A549 (cell line): Measurements from ENCODE around the gene SOHLH2. TPM values are rescaled to one million over a fixed set of nuclear protein-coding genes. Genes with fewer than 3 reads are reported as not detected.

Source experiments
- ATAC-seq, 2 experiments: fragments of 200-7000 bp in 1 of 2; fragments of >200 bp in 1 of 2; cut with Nextera tagmentation in 1 of 2; cut with Tn5 transposase in 1 of 2; 3 replicates each; pipeline versions ENCODE4 v1.8.0 to v1.9.1; 2018 to 2020; ENCODE audit warnings: mild to moderate bottlenecking in 1 of 2, moderate library complexity in 1 of 2
- CTCF ChIA-PET: fragments of 300-600 bp; sonication (Branson Sonifier 250); formaldehyde crosslinking; extraction: SDS; loops from one replicate; lab custom pipeline; 2021; ENCODE audit warnings: antibody characterized with exemption, inconsistent platforms; lab: Yijun Ruan, JAX
- POLR2A ChIA-PET: fragments of 350-600 bp; formaldehyde crosslinking; extraction: SDS; loops from one replicate; lab custom pipeline; 2021; ENCODE audit warnings: antibody characterized with exemption, inconsistent platforms; lab: Yijun Ruan, JAX
- DNase-seq, 2 experiments: peaks; one replicate each; pipeline versions ENCODE4 v3.0.0 to v3.0.0-alpha.2; 2011 to 2016; ENCODE audit warnings: low read depth in 1 of 2, low spot score in 1 of 2
- FAIRE-seq: peaks from 2 replicates; lab custom pipeline; 2011; peaks lifted over from hg19 to GRCh38; lab: Jason Lieb, UNC
- H3K27ac ChIP-seq, 2 experiments: fragments of >200 bp; sonication (Bioruptor Twin); formaldehyde crosslinking; 3 replicates each; pipeline ENCODE4 v1.5.1; 2016 to 2017
- H3K4me1 ChIP-seq: fragments of >200 bp; sonication (Bioruptor Twin); formaldehyde crosslinking; 3 replicates; pipeline ENCODE4 v1.6.1; 2016
- H3K4me2 ChIP-seq: fragments of >200 bp; sonication (Bioruptor Twin); formaldehyde crosslinking; 3 replicates; pipeline ENCODE4 v1.6.1; 2016
- H3K4me3 ChIP-seq: fragments of >200 bp; sonication (Bioruptor Twin); formaldehyde crosslinking; 3 replicates; pipeline ENCODE4 v1.5.1; 2016
- H3K9me3 ChIP-seq: fragments of >200 bp; sonication (Bioruptor Twin); formaldehyde crosslinking; 3 replicates; pipeline ENCODE4 v1.6.1; 2016
- BHLHE40 ChIP-seq: IDR thresholded peaks from 2 replicates; pipeline ENCODE4 v1.6.1; 2012; ENCODE audit warnings: low read depth, low read length, inconsistent platforms
- CBX8 ChIP-seq: fragments of 200-600 bp; sonication (generic); IDR thresholded peaks from 2 replicates; pipeline ENCODE4 v1.6.1; 2016
- CHD2 ChIP-seq: fragments of 150-350 bp; IDR thresholded peaks from 2 replicates; pipeline ENCODE4 v1.6.1; 2014; ENCODE audit warnings: low read length; ENCODE audit not compliant: partially characterized antibody
- FOSB ChIP-seq: fragments of 250-450 bp; sonication (Bioruptor Pico); IDR thresholded peaks from 2 replicates; pipeline ENCODE4 v1.5.0; 2020; ENCODE audit warnings: mild to moderate bottlenecking, moderate library complexity
- FOSL2 ChIP-seq, 2 experiments: fragments of 450-650 bp in 1 of 2; fragments of >200 bp in 1 of 2; sonication (Bioruptor Twin) in 1 of 2; formaldehyde crosslinking; IDR thresholded peaks; 2 replicates each; pipeline versions ENCODE4 v1.5.0 to v1.6.1; 2016 to 2020; ENCODE audit warnings: mild to moderate bottlenecking in 1 of 2, moderate library complexity in 1 of 2
- HEYL ChIP-seq: fragments of 250-450 bp; sonication (Bioruptor Pico); IDR thresholded peaks from 2 replicates; pipeline ENCODE4 v1.8.0; 2021; ENCODE audit warnings: mild to moderate bottlenecking, moderate library complexity
- HOXB5 ChIP-seq: fragments of 250-450 bp; sonication (Bioruptor Pico); IDR thresholded peaks from 2 replicates; pipeline ENCODE4 v1.5.0; 2020; ENCODE audit warnings: mild to moderate bottlenecking, moderate library complexity
- KDM5A ChIP-seq: fragments of 200-600 bp; sonication (generic); IDR thresholded peaks from 2 replicates; pipeline ENCODE4 v1.6.1; 2016; ENCODE audit warnings: antibody characterized with exemption, mild to moderate bottlenecking
- MYC ChIP-seq: IDR thresholded peaks from 2 replicates; pipeline ENCODE4 v1.6.1; 2012; ENCODE audit warnings: mild to moderate bottlenecking, inconsistent platforms, low read length, improper control_type of control experiment, borderline replicate concordance
- POLR2A ChIP-seq: IDR thresholded peaks from 2 replicates; pipeline ENCODE4 v1.6.1; 2012; ENCODE audit warnings: mild to moderate bottlenecking, low read length
- POLR2AphosphoS2 ChIP-seq: conservative IDR thresholded peaks from 2 replicates; pipeline ENCODE4 v1.6.1; 2012; ENCODE audit warnings: low read length, improper control_type of control experiment, inconsistent platforms
- RAD21 ChIP-seq, 2 experiments: fragments of >200 bp in 1 of 2; sonication (Bioruptor Twin) in 1 of 2; formaldehyde crosslinking in 1 of 2; IDR thresholded peaks in 1 of 2; conservative IDR thresholded peaks in 1 of 2; 2 replicates in 1 of 2; 3 replicates in 1 of 2; pipeline ENCODE4 v1.6.1; 2012 to 2018; ENCODE audit warnings: inconsistent platforms in 1 of 2
- RARB ChIP-seq: fragments of 250-450 bp; sonication (Bioruptor Pico); IDR thresholded peaks from 2 replicates; pipeline ENCODE4 v1.8.0; 2021; ENCODE audit warnings: mild to moderate bottlenecking, moderate library complexity
- RCOR1 ChIP-seq: fragments of 150-350 bp; IDR thresholded peaks from 2 replicates; pipeline ENCODE4 v1.6.1; 2014; ENCODE audit warnings: antibody characterized with exemption, low read length, low read depth
- REST ChIP-seq: fragments of 200-600 bp; sonication (generic); IDR thresholded peaks from 2 replicates; pipeline ENCODE4 v1.6.1; 2016; ENCODE audit warnings: antibody characterized with exemption, mild to moderate bottlenecking, moderate library complexity
- RFX5 ChIP-seq: fragments of 450-650 bp; IDR thresholded peaks from 2 replicates; pipeline ENCODE4 v1.7.1; 2014; ENCODE audit warnings: antibody characterized with exemption, mild to moderate bottlenecking, moderate library complexity
- TFCP2L1 ChIP-seq: fragments of 250-450 bp; sonication (Bioruptor Pico); IDR thresholded peaks from 2 replicates; pipeline ENCODE4 v1.5.0; 2021; ENCODE audit warnings: mild to moderate bottlenecking
- TP53 ChIP-seq: fragments of 250-450 bp; sonication (Bioruptor Pico); IDR thresholded peaks from 2 replicates; pipeline ENCODE4 v1.5.0; 2021; ENCODE audit warnings: mild to moderate bottlenecking, moderate library complexity
- ZFP36 ChIP-seq: fragments of 450-650 bp; IDR thresholded peaks from 2 replicates; pipeline ENCODE4 v1.6.1; 2014; ENCODE audit warnings: borderline replicate concordance; ENCODE audit not compliant: partially characterized antibody
- ZNF302 ChIP-seq: fragments of 250-450 bp; sonication (Bioruptor Pico); IDR thresholded peaks from 2 replicates; pipeline ENCODE4 v1.9.0; 2021; ENCODE audit warnings: inconsistent platforms, mild to moderate bottlenecking, moderate library complexity
- ZSCAN20 ChIP-seq: fragments of 250-450 bp; sonication (Bioruptor Pico); IDR thresholded peaks from 2 replicates; pipeline ENCODE4 v1.8.0; 2022; ENCODE audit warnings: mild to moderate bottlenecking, moderate library complexity
- WGBS: methylation state at CpG from one replicate; pipeline ENCODE4 v1.1.6; 2017; ENCODE audit errors: missing lambda C conversion rate; 5-methylcytosine and 5-hydroxymethylcytosine counted together
- polyA plus RNA-seq, 4 experiments: library from polyadenylated mRNA; depleted of rRNA in 3 of 4; stranded (reverse); fragments of >200 nt; fragmentation: RNase III in 1 of 4; extraction: RNeasy Plus Mini Kit Qiagen cat#74134 plus additional on column Dnase treatment in 1 of 4; gene quantifications; 2 replicates in 3 of 4; 3 replicates in 1 of 4; pipeline ENCODE4 v1.2.3, GENCODE V29; 2011 to 2017
- TF ChIP-seq, protein P1 (sequence below): fragments of 250-450 bp; sonication (Bioruptor Pico); IDR thresholded peaks from 2 replicates; pipeline ENCODE4 v1.5.0; 2021; ENCODE audit warnings: mild to moderate bottlenecking, moderate library complexity, borderline replicate concordance
- TF ChIP-seq, protein P2 (sequence below): IDR thresholded peaks from 2 replicates; pipeline ENCODE4 v1.6.1; 2012; ENCODE audit warnings: low read depth, borderline replicate concordance
- TF ChIP-seq, protein P3 (sequence below): fragments of >200 bp; sonication (Bioruptor Twin); formaldehyde crosslinking; IDR thresholded peaks from 3 replicates; pipeline ENCODE4 v1.6.1; 2016
- TF ChIP-seq, protein P4 (sequence below): fragments of >200 bp; sonication (Bioruptor Twin); formaldehyde crosslinking; IDR thresholded peaks from 2 replicates; pipeline ENCODE4 v1.6.1; 2016

SOHLH2 gene
- polyA plus RNA-seq, 2 of the 4 experiments (the other 2 are of a cell fraction): 0.14 TPM; not detected in 1

DNA sequence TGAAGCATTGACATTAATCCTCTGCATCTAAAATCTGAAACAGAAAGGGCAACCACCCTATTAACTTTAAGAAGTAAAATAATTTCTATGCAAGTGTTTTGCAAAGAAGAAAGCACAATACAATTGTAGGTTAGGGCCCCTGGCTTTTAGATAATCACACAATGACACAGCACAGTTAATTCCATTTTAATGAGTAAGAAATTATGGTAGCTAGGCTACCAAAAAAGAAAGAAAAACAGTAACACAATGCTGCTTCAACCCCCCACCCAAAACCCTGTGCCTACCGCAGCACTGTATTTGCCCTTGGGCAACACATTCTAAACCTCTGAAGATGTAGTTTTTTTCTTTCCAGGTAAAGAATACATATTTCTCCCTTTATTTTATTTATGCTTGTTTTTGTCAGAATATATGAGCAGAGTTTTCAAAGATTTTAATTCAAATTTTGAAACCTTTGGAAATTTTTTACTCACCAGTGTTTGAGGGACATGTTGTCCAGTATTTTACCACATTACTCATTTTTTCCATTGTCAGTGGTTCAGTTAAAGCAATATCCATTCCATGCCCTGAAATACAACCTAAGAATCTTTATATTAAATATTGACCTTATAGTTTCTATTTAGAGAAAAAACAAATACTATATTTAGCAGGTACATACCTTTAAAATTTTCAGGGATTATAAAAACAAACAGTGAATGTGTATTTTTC is 21.1 kb downstream of the SOHLH2 start:
- FAIRE-seq (no peak), ATAC-seq (no peak), DNase-seq (no peak)
- no peak overlapping the region for H3K4me2 ChIP-seq
- H3K27ac ChIP-seq: no peak overlapping the region
- ChIA-PET POLR2A (no interaction called here), CTCF (interaction anchor here (0.6 kb wide), 1 partner anchor 375 kb away, joined by 3 read pairs; no protein-coding TSS in a partner anchor)
- no peaks in the 10 kb centered on the region for H3K4me1 ChIP-seq
- TF ChIP-seq, protein P1, sequence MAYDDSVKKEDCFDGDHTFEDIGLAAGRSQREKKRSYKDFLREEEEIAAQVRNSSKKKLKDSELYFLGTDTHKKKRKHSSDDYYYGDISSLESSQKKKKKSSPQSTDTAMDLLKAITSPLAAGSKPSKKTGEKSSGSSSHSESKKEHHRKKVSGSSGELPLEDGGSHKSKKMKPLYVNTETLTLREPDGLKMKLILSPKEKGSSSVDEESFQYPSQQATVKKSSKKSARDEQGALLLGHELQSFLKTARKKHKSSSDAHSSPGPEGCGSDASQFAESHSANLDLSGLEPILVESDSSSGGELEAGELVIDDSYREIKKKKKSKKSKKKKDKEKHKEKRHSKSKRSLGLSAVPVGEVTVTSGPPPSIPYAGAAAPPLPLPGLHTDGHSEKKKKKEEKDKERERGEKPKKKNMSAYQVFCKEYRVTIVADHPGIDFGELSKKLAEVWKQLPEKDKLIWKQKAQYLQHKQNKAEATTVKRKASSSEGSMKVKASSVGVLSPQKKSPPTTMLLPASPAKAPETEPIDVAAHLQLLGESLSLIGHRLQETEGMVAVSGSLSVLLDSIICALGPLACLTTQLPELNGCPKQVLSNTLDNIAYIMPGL: no peak
- TF ChIP-seq TFCP2L1 (CRISPR knock-in tag) (no peak), ZSCAN20 (CRISPR knock-in tag) (no peak), RARB (CRISPR knock-in tag) (no peak), RFX5 (no peak), REST (no peak), POLR2A (no peak)
- TF ChIP-seq, protein P2, sequence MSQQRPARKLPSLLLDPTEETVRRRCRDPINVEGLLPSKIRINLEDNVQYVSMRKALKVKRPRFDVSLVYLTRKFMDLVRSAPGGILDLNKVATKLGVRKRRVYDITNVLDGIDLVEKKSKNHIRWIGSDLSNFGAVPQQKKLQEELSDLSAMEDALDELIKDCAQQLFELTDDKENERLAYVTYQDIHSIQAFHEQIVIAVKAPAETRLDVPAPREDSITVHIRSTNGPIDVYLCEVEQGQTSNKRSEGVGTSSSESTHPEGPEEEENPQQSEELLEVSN: no peak
- TF ChIP-seq, protein P3, sequence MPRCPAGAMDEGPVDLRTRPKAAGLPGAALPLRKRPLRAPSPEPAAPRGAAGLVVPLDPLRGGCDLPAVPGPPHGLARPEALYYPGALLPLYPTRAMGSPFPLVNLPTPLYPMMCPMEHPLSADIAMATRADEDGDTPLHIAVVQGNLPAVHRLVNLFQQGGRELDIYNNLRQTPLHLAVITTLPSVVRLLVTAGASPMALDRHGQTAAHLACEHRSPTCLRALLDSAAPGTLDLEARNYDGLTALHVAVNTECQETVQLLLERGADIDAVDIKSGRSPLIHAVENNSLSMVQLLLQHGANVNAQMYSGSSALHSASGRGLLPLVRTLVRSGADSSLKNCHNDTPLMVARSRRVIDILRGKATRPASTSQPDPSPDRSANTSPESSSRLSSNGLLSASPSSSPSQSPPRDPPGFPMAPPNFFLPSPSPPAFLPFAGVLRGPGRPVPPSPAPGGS: no peak
- H3K9me3 ChIP-seq: no peaks in the 10 kb centered on the region
- WGBS: 38% methylated on average over 1 of the region's 1 CpG
- H3K4me3 ChIP-seq: no peak overlapping the region

GRCh38 chr13:36192166-36192565 is 22.2 kb downstream of the SOHLH2 start:
- H3K4me2 ChIP-seq: no peak overlapping the region
- 7% methylated on average over 6 of the region's 6 CpGs for WGBS
- H3K4me3 ChIP-seq: no peak overlapping the region
- FAIRE-seq (no peak), ATAC-seq (no peak), DNase-seq (no peak)
- H3K27ac ChIP-seq: no peak overlapping the region
- ChIA-PET CTCF (no interaction called here), POLR2A (no interaction called here)
- no peaks in the 10 kb centered on the region for H3K9me3 ChIP-seq
- no peaks in the 10 kb centered on the region for H3K4me1 ChIP-seq
- no peak for TF ChIP-seq POLR2AphosphoS2
- TF ChIP-seq RAD21 (conservative IDR thresholded peaks at IDR 0.05 in 1 of 2, IDR thresholded peaks at IDR 0.05 in 1 of 2): no peak
- TF ChIP-seq MYC: no peak

DNA sequence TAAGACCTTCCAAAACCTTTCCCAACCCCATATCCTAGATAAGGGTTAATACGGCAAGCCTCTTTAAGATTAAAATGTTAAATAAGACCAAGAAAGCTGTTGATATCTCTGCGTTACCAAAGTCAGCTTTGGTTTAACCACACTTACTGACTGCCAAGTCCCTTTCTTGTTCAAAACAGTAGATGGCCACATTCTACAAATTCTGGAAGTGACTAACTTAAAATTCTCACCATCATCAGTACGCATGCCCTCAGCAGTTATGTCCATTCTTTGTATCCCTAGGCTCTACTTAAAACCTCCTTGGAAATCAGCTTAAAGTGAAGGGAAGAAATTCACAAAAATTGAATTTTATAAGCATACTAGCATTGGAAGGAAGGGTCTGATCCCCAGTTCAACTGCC is 23.6 kb downstream of the SOHLH2 start:
- WGBS: 70% methylated on average over 3 of the region's 3 CpGs
- ATAC-seq: no peak
- POLR2A ChIA-PET: no interaction called here
- TF ChIP-seq RCOR1: no peak
- TF ChIP-seq RARB (CRISPR knock-in tag): no peak
- no peak for TF ChIP-seq HOXB5 (CRISPR knock-in tag)
- TF ChIP-seq CBX8: no peak
- TF ChIP-seq, protein P4, sequence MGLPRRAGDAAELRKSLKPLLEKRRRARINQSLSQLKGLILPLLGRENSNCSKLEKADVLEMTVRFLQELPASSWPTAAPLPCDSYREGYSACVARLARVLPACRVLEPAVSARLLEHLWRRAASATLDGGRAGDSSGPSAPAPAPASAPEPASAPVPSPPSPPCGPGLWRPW: no peak
- TF ChIP-seq CHD2: no peak
- TF ChIP-seq, protein P2: no peak
- TF ChIP-seq ZFP36: no peak
- TF ChIP-seq ZSCAN20 (CRISPR knock-in tag): no peak
- TF ChIP-seq HEYL (CRISPR knock-in tag): no peak
- TF ChIP-seq KDM5A: no peak
- TF ChIP-seq BHLHE40: no peak
- no peak for TF ChIP-seq FOSL2 (IDR thresholded peaks at IDR 0.05)
- TF ChIP-seq FOSL2 (CRISPR knock-in tag; IDR thresholded peaks at IDR 0.05): no peak
- no peak for TF ChIP-seq ZNF302 (CRISPR knock-in tag)
- TF ChIP-seq FOSB (CRISPR knock-in tag): no peak
- no peak for TF ChIP-seq TP53 (CRISPR knock-in tag)
- TF ChIP-seq RAD21 (conservative IDR thresholded peaks at IDR 0.05 in 1 of 2, IDR thresholded peaks at IDR 0.05 in 1 of 2): no peak

More for the DNA sequence above, 23.6 kb downstream of the SOHLH2 start:
- H3K4me2 ChIP-seq: no peak overlapping the region
- no peak overlapping the region for H3K27ac ChIP-seq
- CTCF ChIA-PET: no interaction called here
- DNase-seq: no peak
- no peak overlapping the region for H3K4me3 ChIP-seq
- no peak for FAIRE-seq
- no peaks in the 10 kb centered on the region for H3K9me3 ChIP-seq
- no peaks in the 10 kb centered on the region for H3K4me1 ChIP-seq
